GM18907 (cell line): ENCODE data around the gene TEAD4.
"Not testable (repeated sequence)": the region's sequence is repeated elsewhere in the genome, so short reads cannot be mapped to it uniquely, and the experiment has no call there.

ENCODE experiments used
- ATAC-seq: cut with Tn5 transposase; IDR thresholded peaks from one replicate; pipeline ENCODE4 v1.9.1; 2021; ENCODE audit warnings: mild to moderate bottlenecking, moderate library complexity; ENCODE audit not compliant: unreplicated experiment

Gene TEAD4

DNA sequence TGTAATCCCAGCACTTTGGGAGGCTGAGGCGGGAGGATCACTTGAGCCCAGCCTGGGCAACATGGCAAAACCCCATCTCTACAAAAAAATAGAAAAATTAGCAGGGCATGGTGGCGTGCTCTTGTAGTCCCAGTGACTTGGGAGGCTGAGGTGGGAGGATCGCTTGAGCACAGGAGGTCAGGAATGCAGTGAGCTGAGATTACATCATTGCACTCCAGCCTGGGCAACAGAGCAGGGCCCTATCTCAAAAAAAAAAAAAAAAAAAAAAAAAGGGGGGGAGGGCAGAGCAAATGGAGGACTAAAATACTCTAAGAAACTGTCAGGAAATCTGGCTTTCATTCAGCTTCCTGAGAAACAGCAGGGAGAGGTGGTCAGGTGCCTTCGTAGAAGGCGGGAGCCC lies 86.3 kb downstream of the TEAD4 start:
- ATAC-seq, result no peak

GRCh38 chr12:3045989-3046388 lies 86.8 kb downstream of the TEAD4 start:
- ATAC-seq, result no peak

- ATAC-seq, result no peak
Observed at GRCh38 chr12:3046441-3047200, 87.4 kb downstream of the TEAD4 start.

GRCh38 chr12:3047961-3048360 lies 88.8 kb downstream of the TEAD4 start:
- ATAC-seq, result no peak

DNA sequence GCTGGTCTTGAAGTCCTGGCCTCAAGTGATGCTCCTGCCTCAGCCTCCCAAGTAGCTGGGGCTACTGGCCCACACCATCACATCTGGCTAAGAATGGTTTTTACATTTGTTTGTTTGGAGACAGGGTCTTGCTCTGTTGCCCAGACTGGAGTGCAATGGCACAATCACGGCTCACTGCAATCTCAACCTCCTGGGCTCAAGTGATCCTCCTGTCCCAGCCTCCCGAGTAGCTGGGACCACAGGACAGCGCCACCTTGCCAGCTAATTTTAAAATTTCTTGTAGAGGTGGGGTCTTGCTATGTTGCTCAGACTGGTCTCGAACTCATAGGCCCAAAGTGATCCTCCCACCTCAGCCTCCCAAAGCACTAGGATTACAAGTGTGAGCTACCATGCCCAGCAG lies 89.3 kb downstream of the TEAD4 start:
- no peak for ATAC-seq

GRCh38 chr12:3049176-3049575 lies 90.0 kb downstream of the TEAD4 start:
- no peak for ATAC-seq

GRCh38 chr12:3049611-3050249 lies 90.5 kb downstream of the TEAD4 start:
- no peak for ATAC-seq

DNA sequence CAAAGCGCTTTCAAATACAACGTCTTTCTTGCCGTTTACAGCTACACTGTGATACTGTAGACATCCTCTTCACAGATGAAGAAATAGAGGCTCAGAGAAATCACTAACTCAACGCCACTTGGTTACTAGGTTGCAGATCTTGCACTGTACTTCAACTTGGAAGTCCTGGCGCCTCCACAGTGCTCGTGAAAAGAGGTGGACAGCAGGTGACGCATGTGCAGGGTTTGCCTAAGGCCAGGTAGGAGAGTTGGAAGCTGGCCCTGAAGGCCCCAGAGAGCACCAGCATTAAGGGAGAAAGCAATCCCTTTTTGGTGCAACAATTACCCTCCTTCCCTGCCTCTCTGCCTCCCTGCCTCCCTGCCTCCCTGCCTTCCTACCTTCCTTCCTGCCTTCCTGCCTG lies 95.2 kb downstream of the TEAD4 start:
- ATAC-seq, result no peak

GRCh38 chr12:3055026-3055703 lies 96.0 kb downstream of the TEAD4 start:
- ATAC-seq, result no peak

DNA sequence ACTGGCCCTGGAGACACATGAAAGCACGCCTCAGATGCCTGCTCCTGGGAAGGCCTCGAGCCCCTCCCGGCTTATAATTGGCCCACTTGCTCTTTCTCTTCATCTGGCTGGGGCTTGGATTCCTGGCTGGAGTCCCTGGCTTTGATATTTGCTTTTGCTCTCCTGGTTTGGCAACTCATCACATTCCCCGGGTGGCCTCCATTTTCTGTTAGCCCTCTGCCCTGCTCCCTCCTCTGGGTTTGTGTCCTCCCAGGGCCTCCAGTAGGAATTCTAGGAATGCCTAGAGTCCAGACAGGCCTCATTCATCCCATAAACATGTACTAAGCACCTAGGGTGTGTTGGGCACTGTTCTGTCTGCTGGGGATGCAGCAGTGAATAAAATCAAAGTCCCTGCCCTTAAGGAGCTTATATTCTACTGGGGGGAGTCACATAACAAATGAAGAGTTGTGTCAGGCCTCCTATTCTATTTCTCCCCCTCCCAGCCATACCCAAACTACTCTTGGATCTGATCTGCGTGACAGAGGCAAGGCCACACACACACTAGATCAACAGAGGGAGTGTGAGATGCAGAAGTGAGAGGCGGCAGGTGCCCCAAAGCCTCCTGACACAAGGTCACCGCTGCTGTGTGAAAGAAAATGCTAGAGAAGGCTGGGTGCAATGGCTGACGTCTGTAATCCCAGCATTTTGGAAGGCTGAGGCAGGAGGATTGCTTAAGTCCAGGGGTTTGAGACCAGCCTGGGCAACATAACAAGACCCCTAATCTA lies 96.7 kb downstream of the TEAD4 start:
- no peak for ATAC-seq

DNA sequence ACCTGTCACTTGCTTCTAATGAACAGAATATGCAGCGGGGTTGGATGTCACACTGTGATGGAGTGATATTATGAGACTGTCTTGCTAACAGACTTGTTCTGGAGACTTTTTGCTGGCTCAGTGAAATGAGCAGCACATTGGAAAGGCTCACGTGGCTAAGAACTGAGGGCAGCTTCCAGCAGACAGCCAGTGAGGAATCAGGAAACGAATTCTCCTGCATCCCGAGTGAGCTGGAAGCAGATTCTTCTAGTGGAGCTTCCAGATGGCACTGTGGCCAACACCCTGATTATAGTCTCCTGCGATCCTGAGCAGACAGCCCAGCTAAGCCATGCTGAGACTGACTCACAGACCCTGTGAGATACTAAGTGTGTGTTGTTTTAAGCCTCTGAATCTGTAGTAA lies 101.9 kb downstream of the TEAD4 start:
- no peak for ATAC-seq

DNA sequence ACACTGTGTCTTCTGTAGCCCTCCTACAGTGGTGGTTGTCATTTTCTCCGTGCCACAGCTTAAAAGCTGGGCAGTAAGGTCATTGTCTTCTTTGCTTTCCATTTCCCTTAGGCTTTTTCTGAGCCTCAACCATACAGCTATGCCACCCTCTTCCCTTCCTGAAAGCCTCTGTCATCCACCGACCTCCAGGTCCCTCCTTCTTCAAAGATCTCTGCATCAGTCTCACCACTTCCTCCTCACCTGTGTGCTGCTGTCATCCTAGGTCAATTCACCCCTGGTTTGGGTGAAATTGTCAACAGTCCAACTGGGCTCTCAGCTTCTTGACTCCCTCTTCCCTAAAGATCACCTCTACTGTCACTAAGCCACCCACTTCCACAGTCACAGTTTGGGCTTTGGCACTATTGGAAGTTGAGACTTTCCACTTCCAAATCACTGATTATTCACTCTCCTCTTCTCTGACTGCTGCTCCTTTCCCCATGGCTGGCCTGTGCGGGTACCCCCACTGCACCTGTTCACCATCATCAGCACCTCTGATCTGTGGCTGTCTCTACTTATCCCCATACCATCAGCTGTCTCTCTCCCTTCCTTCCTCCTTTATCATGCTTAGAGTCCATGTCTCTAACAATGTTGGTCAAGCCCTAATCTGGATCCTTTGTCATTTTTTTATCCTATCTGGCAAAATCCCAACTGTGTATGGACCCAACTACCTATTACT lies 102.5 kb downstream of the TEAD4 start:
- ATAC-seq, result no peak

- ATAC-seq, result no peak
Observed at GRCh38 chr12:3065300-3065699, 106.1 kb downstream of the TEAD4 start.

DNA sequence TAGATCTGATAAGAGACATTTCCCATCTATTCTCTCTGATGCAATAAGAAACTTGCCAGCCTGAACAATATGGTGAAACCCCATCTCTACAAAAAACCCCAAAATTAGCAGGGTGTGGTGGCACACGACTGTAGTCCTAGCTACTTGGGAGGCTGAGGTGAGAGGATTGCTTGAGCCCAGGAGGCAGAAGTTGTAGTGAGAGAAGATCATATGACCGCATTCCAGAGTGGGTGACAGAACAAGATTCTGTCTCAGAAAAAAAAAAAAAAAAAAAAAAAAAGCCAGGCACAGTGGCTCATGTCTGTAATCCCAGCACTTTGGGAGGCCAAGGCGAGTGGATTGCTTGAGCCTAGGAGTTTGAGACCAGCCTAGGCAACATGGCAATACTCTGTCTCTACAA lies 106.6 kb downstream of the TEAD4 start:
- ATAC-seq, result not testable (repeated sequence)

GRCh38 chr12:3069714-3070113 lies 110.5 kb downstream of the TEAD4 start:
- ATAC-seq, result no peak

DNA sequence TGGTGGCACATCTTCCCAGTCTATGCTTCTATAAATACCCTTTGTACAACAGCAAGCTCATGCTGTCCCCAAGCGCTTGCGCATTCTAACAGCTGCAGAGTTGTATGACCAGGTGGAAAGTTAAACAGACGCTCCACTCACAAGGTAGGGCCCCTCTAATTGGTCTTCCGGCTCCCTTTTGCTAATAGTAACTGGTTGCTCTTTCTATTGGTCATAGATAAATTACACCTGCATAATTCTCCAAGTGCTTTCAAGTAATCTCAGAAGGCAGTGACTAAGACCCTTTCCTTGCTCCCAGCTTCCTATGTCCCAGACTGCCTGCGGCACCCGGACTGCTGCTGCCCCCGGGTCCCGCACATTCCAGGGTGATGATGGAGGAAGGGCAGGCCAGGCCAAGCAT lies 111.9 kb downstream of the TEAD4 start:
- no peak for ATAC-seq

GRCh38 chr12:3071710-3072109 lies 112.5 kb downstream of the TEAD4 start:
- no peak for ATAC-seq

- ATAC-seq, result peak; percentile 46
Observed at GRCh38 chr12:3073438-3074250, 114.4 kb downstream of the TEAD4 start.

DNA sequence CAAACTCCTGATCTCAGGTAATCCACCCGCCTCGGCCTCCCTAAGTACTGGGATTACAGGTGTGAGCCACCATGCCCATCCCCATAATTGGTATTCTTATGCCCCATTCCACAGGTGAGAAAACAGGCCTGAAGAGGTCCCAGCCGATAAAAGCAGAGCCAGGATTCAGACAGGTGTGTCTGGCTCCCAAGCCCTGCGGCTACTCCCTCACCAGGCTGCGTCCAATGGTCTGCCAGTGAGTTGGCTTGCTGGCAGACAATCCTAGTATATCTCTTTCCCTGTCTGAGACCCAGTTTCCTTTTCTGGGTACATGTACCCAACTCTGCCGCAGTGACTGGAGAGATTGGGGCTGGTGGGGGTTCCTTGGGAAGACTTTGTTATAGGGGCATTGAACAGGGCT lies 116.1 kb downstream of the TEAD4 start:
- no peak for ATAC-seq
